ENCODE data around the gene REM2. TPM values are rescaled to one million over a fixed set of nuclear protein-coding genes. Genes with fewer than 3 reads are reported as not detected.

REM2 gene
- total RNA-seq, 2 experiments from 2014 or later: 1.5 to 5.7 TPM

GRCh38 chr14:22906073-22906472 lies 23.1 kb downstream of the REM2 start:
- BruUV-seq (replicated peaks): no TSS peak
- H3K4me1 ChIP-seq (ENCODE audit: insufficient read depth, low read length, poor library complexity, severe bottlenecking): no peaks in the 10 kb centered on the region
- TF ChIP-seq CTCF (conservative IDR thresholded peaks at IDR 0.05; ENCODE audit: low read length): no peak
- TF ChIP-seq EZH2phosphoT487 (IDR thresholded peaks at IDR 0.05; ENCODE audit: borderline replicate concordance, low read depth, low read length): no peak
- POLR2A ChIA-PET: interaction anchor here (0.7 kb wide), 1 partner anchor 10 kb away, joined by 3 read pairs; no protein-coding TSS in a partner anchor
- no peak overlapping the region for H3K27ac ChIP-seq (ENCODE audit: low read depth, low read length, poor library complexity, severe bottlenecking)
- DNase-seq (ENCODE audit: low spot score): no peak
- CTCF ChIA-PET (ENCODE audit: unreplicated experiment): no interaction called here
- H4K20me1 ChIP-seq (ENCODE audit: insufficient read depth, low read length): no peaks in the 10 kb centered on the region
- no peaks in the 10 kb centered on the region for H3K9me2 ChIP-seq (ENCODE audit: insufficient read depth, low read length)
- intact Hi-C loops (cut with micrococcal nuclease; ENCODE audit: unreplicated experiment): no loop called here
- no peaks in the 10 kb centered on the region for H3K9me3 ChIP-seq (ENCODE audit: low read length)
- peaks cover 98% of the 10 kb centered on the region for H3K36me3 ChIP-seq (ENCODE audit: insufficient read depth, low read length)
- no peak overlapping the region for H3K4me2 ChIP-seq (ENCODE audit: low read length)
- H2AFZ ChIP-seq (ENCODE audit: low read length): no peak overlapping the region
- no peak overlapping the region for H3K4me3 ChIP-seq (ENCODE audit: low read depth, low read length, poor library complexity, severe bottlenecking)
- H3K79me2 ChIP-seq (ENCODE audit: insufficient read depth, low read depth, low read length): peaks cover 10% of the 10 kb centered on the region; the same call in 1 of the 2 replicates

- H3K9me3 ChIP-seq (ENCODE audit: low read length): no peaks in the 10 kb centered on the region
- DNase-seq (ENCODE audit: low spot score): no peak
- H3K4me1 ChIP-seq (ENCODE audit: insufficient read depth, low read length, poor library complexity, severe bottlenecking): no peaks in the 10 kb centered on the region
- no peak overlapping the region for H3K4me3 ChIP-seq (ENCODE audit: low read depth, low read length, poor library complexity, severe bottlenecking)
- no peak overlapping the region for H2AFZ ChIP-seq (ENCODE audit: low read length)
- H3K79me2 ChIP-seq (ENCODE audit: insufficient read depth, low read depth, low read length): peaks cover 23% of the 10 kb centered on the region; the same call in 1 of the 2 replicates
- no peaks in the 10 kb centered on the region for H3K9me2 ChIP-seq (ENCODE audit: insufficient read depth, low read length)
- intact Hi-C loops (cut with micrococcal nuclease; ENCODE audit: unreplicated experiment): no loop called here
- ChIA-PET CTCF (ENCODE audit: unreplicated experiment) (no interaction called here), POLR2A (interaction anchor here (1.2 to 2.0 kb wide), 3 partner anchors 9 to 17 kb away, joined by 4 to 7 read pairs (median 6); partner anchors contain the start of gene RBM23)
- H3K4me2 ChIP-seq (ENCODE audit: low read length): no peak overlapping the region
- no TSS peak for BruUV-seq (replicated peaks)
- H3K36me3 ChIP-seq (ENCODE audit: insufficient read depth, low read length): peaks cover 98% of the 10 kb centered on the region
- no peak for TF ChIP-seq EZH2phosphoT487 (IDR thresholded peaks at IDR 0.05; ENCODE audit: borderline replicate concordance, low read depth, low read length)
- no peak for TF ChIP-seq CTCF (conservative IDR thresholded peaks at IDR 0.05; ENCODE audit: low read length)
- no peak overlapping the region for H3K27ac ChIP-seq (ENCODE audit: low read depth, low read length, poor library complexity, severe bottlenecking)
- H4K20me1 ChIP-seq (ENCODE audit: insufficient read depth, low read length): no peaks in the 10 kb centered on the region
Observed at GRCh38 chr14:22907429-22907828, 24.4 kb downstream of the REM2 start.

GRCh38 chr14:22908601-22909000 lies 25.6 kb downstream of the REM2 start:
- no peak for DNase-seq (ENCODE audit: low spot score)
- H3K9me3 ChIP-seq (ENCODE audit: low read length): no peaks in the 10 kb centered on the region
- no peaks in the 10 kb centered on the region for H3K4me1 ChIP-seq (ENCODE audit: insufficient read depth, low read length, poor library complexity, severe bottlenecking)
- peaks cover 35% of the 10 kb centered on the region; the same call in 1 of the 2 replicates for H3K79me2 ChIP-seq (ENCODE audit: insufficient read depth, low read depth, low read length)
- no peak overlapping the region for H3K4me3 ChIP-seq (ENCODE audit: low read depth, low read length, poor library complexity, severe bottlenecking)
- no peak overlapping the region for H3K27ac ChIP-seq (ENCODE audit: low read depth, low read length, poor library complexity, severe bottlenecking)
- ChIA-PET POLR2A (interaction anchor here (1.2 to 2.0 kb wide), 3 partner anchors 8 to 19 kb away, joined by 4 to 7 read pairs (median 6); partner anchors contain the start of gene RBM23), CTCF (ENCODE audit: unreplicated experiment) (no interaction called here)
- intact Hi-C loops (cut with micrococcal nuclease; ENCODE audit: unreplicated experiment): no loop called here
- H4K20me1 ChIP-seq (ENCODE audit: insufficient read depth, low read length): no peaks in the 10 kb centered on the region
- H2AFZ ChIP-seq (ENCODE audit: low read length): no peak overlapping the region
- peaks cover 95% of the 10 kb centered on the region for H3K36me3 ChIP-seq (ENCODE audit: insufficient read depth, low read length)
- H3K9me2 ChIP-seq (ENCODE audit: insufficient read depth, low read length): no peaks in the 10 kb centered on the region
- TF ChIP-seq CTCF (conservative IDR thresholded peaks at IDR 0.05; ENCODE audit: low read length) (no peak), EZH2phosphoT487 (IDR thresholded peaks at IDR 0.05; ENCODE audit: borderline replicate concordance, low read depth, low read length) (no peak)
- no peak overlapping the region for H3K4me2 ChIP-seq (ENCODE audit: low read length)
- BruUV-seq (replicated peaks): no TSS peak

Measured in OCI-LY7 (cell line).